H1 (cell line): ENCODE data around the gene PRDM4. TPM values are rescaled to one million over a fixed set of nuclear protein-coding genes. Genes with fewer than 3 reads are reported as not detected.

Experiments used
- CTCF ChIA-PET: fragments of 300-600 bp; sonication (Branson Sonifier 250); formaldehyde crosslinking; loops from one replicate; lab custom pipeline; 2021; ENCODE audit not compliant: partially characterized antibody; lab: Charles Lee
- POLR2A ChIA-PET: fragments of 300-600 bp; sonication (Branson Sonifier 250); formaldehyde crosslinking; loops from one replicate; lab custom pipeline; 2021; ENCODE audit warnings: inconsistent platforms; ENCODE audit not compliant: partially characterized antibody; lab: Charles Lee
- DNase-seq, 2 experiments: peaks; one replicate each; pipeline versions ENCODE4 v3.0.0 to v3.0.0-alpha.2; 2010 to 2022; ENCODE audit warnings: low spot score in 2 of 2, low read depth in 1 of 2, mixed read lengths in 1 of 2
- FAIRE-seq: peaks from 2 replicates; lab custom pipeline; 2011; peaks lifted over from hg19 to GRCh38; lab: Jason Lieb, UNC
- H2AFZ ChIP-seq: 2 replicates; pipeline ENCODE4 v1.8.1; 2012; ENCODE audit warnings: low read length, inconsistent platforms
- H2AK5ac ChIP-seq: 2 replicates; pipeline ENCODE4 v1.6.1; 2013; ENCODE audit warnings: low read depth, low read length
- H2BK120ac ChIP-seq: replicated peaks from 2 replicates; pipeline ENCODE3; 2013; ENCODE audit warnings: low read depth, low read length, inconsistent platforms
- H2BK12ac ChIP-seq: 2 replicates; pipeline ENCODE4 v1.6.1; 2013; ENCODE audit warnings: low read depth, low read length
- H2BK15ac ChIP-seq: 2 replicates; pipeline ENCODE4 v1.6.1; 2013; ENCODE audit warnings: low read length
- H2BK20ac ChIP-seq: 2 replicates; pipeline ENCODE4 v1.6.1; 2013; ENCODE audit warnings: low read length
- H2BK5ac ChIP-seq: 2 replicates; pipeline ENCODE4 v1.6.1; 2013; ENCODE audit warnings: low read depth, low read length
- H3K14ac ChIP-seq: 2 replicates; pipeline ENCODE4 v1.6.1; 2013; ENCODE audit warnings: inconsistent platforms; ENCODE audit not compliant: insufficient read length
- H3K18ac ChIP-seq: 2 replicates; pipeline ENCODE4 v1.6.1; 2013; ENCODE audit warnings: low read length; ENCODE audit errors: extremely low read depth
- H3K23ac ChIP-seq: 2 replicates; pipeline ENCODE4 v1.6.1; 2013; ENCODE audit warnings: inconsistent platforms; ENCODE audit not compliant: insufficient read length
- H3K23me2 ChIP-seq: 2 replicates; pipeline ENCODE4 v1.6.1; 2013; ENCODE audit warnings: low read depth, low read length
- H3K27ac ChIP-seq: 2 replicates; pipeline ENCODE4 v1.6.1; 2011; ENCODE audit warnings: low read depth, low read length, inconsistent platforms
- H3K27me3 ChIP-seq, 4 experiments: replicated peaks in 1 of 4; 1 replicate in 1 of 4; 2 replicates in 3 of 4; pipeline versions ENCODE4 v1.6.1 to v1.8.1; 2011 to 2013; ENCODE audit warnings: low read length in 3 of 4, mild to moderate bottlenecking in 3 of 4, inconsistent platforms in 2 of 4, mixed read lengths in 2 of 4, moderate library complexity in 1 of 4; ENCODE audit not compliant: control insufficient read depth in 3 of 4, insufficient read depth in 3 of 4; ENCODE audit errors: extremely low read depth in 1 of 4
- H3K36me3 ChIP-seq, 4 experiments: 2 replicates each; pipeline versions ENCODE4 v1.6.1 to v1.8.1; 2011 to 2013; ENCODE audit warnings: mild to moderate bottlenecking in 4 of 4, low read length in 3 of 4, moderate library complexity in 2 of 4, control low read depth in 1 of 4, inconsistent platforms in 1 of 4; ENCODE audit not compliant: insufficient read depth in 4 of 4, control insufficient read depth in 2 of 4
- H3K4ac ChIP-seq: replicated peaks from 2 replicates; pipeline ENCODE3; 2013; ENCODE audit warnings: low read length, low read depth, mixed read lengths, inconsistent platforms; ENCODE audit not compliant: insufficient read length
- H3K4me1 ChIP-seq, 4 experiments: replicated peaks in 1 of 4; 1 replicate in 1 of 4; 2 replicates in 3 of 4; pipeline versions ENCODE4 v1.6.1 to v1.8.1; 2011 to 2013; ENCODE audit warnings: low read length in 3 of 4, inconsistent platforms in 2 of 4, mixed read lengths in 1 of 4; ENCODE audit not compliant: insufficient read depth in 4 of 4, control insufficient read depth in 3 of 4
- H3K4me2 ChIP-seq, 2 experiments: 2 replicates each; pipeline versions ENCODE4 v1.6.1 to v1.8.1; 2011 to 2013; ENCODE audit warnings: low read depth in 2 of 2, low read length in 2 of 2, control low read depth in 1 of 2, inconsistent platforms in 1 of 2, mild to moderate bottlenecking in 1 of 2; ENCODE audit not compliant: insufficient read depth in 1 of 2
- H3K4me3 ChIP-seq, 4 experiments: fragments of 200-600, 300-600 bp in 1 of 4; sonication (generic), shearing (Covaris generic), sonication (Bioruptor Twin) in 1 of 4; 2 replicates each; pipeline versions ENCODE4 v1.5.1 to v1.8.1; 2011 to 2016; ENCODE audit warnings: low read length in 4 of 4, low read depth in 3 of 4, control low read depth in 2 of 4, inconsistent platforms in 2 of 4, mild to moderate bottlenecking in 2 of 4, mixed read lengths in 1 of 4, moderate library complexity in 1 of 4; ENCODE audit not compliant: insufficient read depth in 2 of 4; ENCODE audit errors: extremely low read depth in 1 of 4
- H3K56ac ChIP-seq: replicated peaks from 2 replicates; pipeline ENCODE3; 2013; ENCODE audit warnings: low read depth, mild to moderate bottlenecking, mixed read lengths, low read length, inconsistent platforms; ENCODE audit not compliant: insufficient read length
- H3K79me1 ChIP-seq: 2 replicates; pipeline ENCODE4 v1.6.1; 2013; ENCODE audit warnings: low read depth, low read length, control low read depth
- H3K79me2 ChIP-seq, 2 experiments: 2 replicates each; pipeline versions ENCODE4 v1.6.1 to v1.8.1; 2012 to 2013; ENCODE audit warnings: low read length in 2 of 2, mild to moderate bottlenecking in 2 of 2, inconsistent platforms in 1 of 2; ENCODE audit not compliant: insufficient read depth in 2 of 2, control insufficient read depth in 1 of 2
- H3K9ac ChIP-seq, 4 experiments: replicated peaks in 1 of 4; 1 replicate in 1 of 4; 2 replicates in 3 of 4; pipeline versions ENCODE4 v1.6.1 to v1.8.1; 2011 to 2013; ENCODE audit warnings: low read depth in 3 of 4, low read length in 3 of 4, control low read depth in 2 of 4, mild to moderate bottlenecking in 2 of 4, moderate library complexity in 2 of 4, inconsistent platforms in 1 of 4; ENCODE audit errors: extremely low read depth in 1 of 4
- H3K9me3 ChIP-seq, 2 experiments: 2 replicates each; pipeline versions ENCODE4 v1.6.1 to v1.8.1; 2012 to 2013; ENCODE audit warnings: mild to moderate bottlenecking in 2 of 2, moderate library complexity in 2 of 2, control low read depth in 1 of 2, inconsistent platforms in 1 of 2, low read depth in 1 of 2, low read length in 1 of 2, mixed read lengths in 1 of 2; ENCODE audit not compliant: insufficient read depth in 2 of 2
- H4K20me1 ChIP-seq, 2 experiments: replicated peaks in 1 of 2; 2 replicates each; pipeline versions ENCODE3 to v1.8.1; 2011 to 2013; ENCODE audit warnings: inconsistent platforms in 2 of 2, low read length in 2 of 2, mild to moderate bottlenecking in 1 of 2; ENCODE audit not compliant: insufficient read depth in 2 of 2, control insufficient read depth in 1 of 2
- H4K5ac ChIP-seq: 2 replicates; pipeline ENCODE4 v1.6.1; 2013; ENCODE audit warnings: low read length, low read depth, mixed read lengths, inconsistent platforms; ENCODE audit not compliant: insufficient read length
- H4K8ac ChIP-seq: 2 replicates; pipeline ENCODE4 v1.8.0; 2013; ENCODE audit warnings: mild to moderate bottlenecking, moderate library complexity, low read length, inconsistent platforms; ENCODE audit not compliant: insufficient read depth; ENCODE audit errors: extremely low read depth
- H4K91ac ChIP-seq: replicated peaks from 2 replicates; pipeline ENCODE3; 2013; ENCODE audit warnings: low read length, mixed read lengths, inconsistent platforms; ENCODE audit not compliant: insufficient read length
- ATF3 ChIP-seq: IDR thresholded peaks from 2 replicates; pipeline ENCODE4 v1.6.1; 2011; ENCODE audit warnings: low read depth, mild to moderate bottlenecking, low read length; ENCODE audit not compliant: insufficient read depth
- BCL11A ChIP-seq, 2 experiments: IDR thresholded peaks; one replicate each; pipeline ENCODE4 v1.6.1; 2011; ENCODE audit warnings: low read depth in 2 of 2, low read length in 2 of 2, mild to moderate bottlenecking in 2 of 2
- GABPA ChIP-seq: IDR thresholded peaks from 2 replicates; pipeline ENCODE4 v1.6.1; 2011; ENCODE audit warnings: mild to moderate bottlenecking, low read length, moderate library complexity, borderline replicate concordance; ENCODE audit not compliant: insufficient read depth
- HDAC6 ChIP-seq: IDR thresholded peaks from one replicate; pipeline ENCODE4 v1.7.1; 2012; ENCODE audit warnings: low read depth, mild to moderate bottlenecking, inconsistent platforms, low read length, moderate library complexity
- JUN ChIP-seq: IDR thresholded peaks from 2 replicates; pipeline ENCODE4 v1.6.1; 2011; ENCODE audit warnings: low read depth, mild to moderate bottlenecking, improper control_type of control experiment, low read length
- MAFK ChIP-seq: IDR thresholded peaks from 2 replicates; pipeline ENCODE4 v1.6.1; 2012; ENCODE audit warnings: low read depth, mild to moderate bottlenecking, improper control_type of control experiment, low read length
- POLR2AphosphoS5 ChIP-seq: IDR thresholded peaks from 2 replicates; pipeline ENCODE4 v1.6.1; 2011; ENCODE audit warnings: low read depth, low read length
- SP2 ChIP-seq: IDR thresholded peaks from 2 replicates; pipeline ENCODE4 v1.6.1; 2012; ENCODE audit warnings: mild to moderate bottlenecking, low read length, inconsistent platforms
- SP4 ChIP-seq: IDR thresholded peaks from 2 replicates; pipeline ENCODE4 v1.6.1; 2012; ENCODE audit warnings: low read length, inconsistent platforms
- USF2 ChIP-seq: IDR thresholded peaks from 2 replicates; pipeline ENCODE4 v1.6.1; 2011; ENCODE audit warnings: low read length, improper control_type of control experiment
- WGBS, 2 experiments: shearing (Covaris generic) in 1 of 2; methylation state at CpG; one replicate each; pipeline versions ENCODE4 v1.1.6 to v1.1.7; 2013 to 2015; ENCODE audit warnings: low lambda C conversion rate in 2 of 2, mixed read lengths in 2 of 2, inconsistent platforms in 1 of 2, low coverage in 1 of 2, missing lambda C conversion rate in 1 of 2; ENCODE audit not compliant: insufficient replicate concordance in 2 of 2, insufficient coverage in 1 of 2, insufficient read length in 1 of 2; ENCODE audit errors: extremely low coverage in 1 of 2, missing lambda C conversion rate in 1 of 2; 5-methylcytosine and 5-hydroxymethylcytosine counted together
- polyA plus RNA-seq, 7 experiments: library from polyadenylated mRNA; depleted of rRNA in 3 of 7; stranded (reverse) in 5 of 7; unstranded in 2 of 7; fragments of >200 nt in 5 of 7; fragments of 200-250 nt in 2 of 7; gene quantifications; 1 replicate in 5 of 7; 2 replicates in 1 of 7; 4 replicates in 1 of 7; pipeline versions ENCODE4 v1.2.1 to v1.2.3, GENCODE V29; 2011 to 2013; ENCODE audit warnings: missing spikeins in 2 of 7, mixed read lengths in 2 of 7
- total RNA-seq: library from RNA; stranded (reverse); fragmentation: NEBNext Ultra II Directional; extraction: Animal tissue kit (Norgen Biotek cat#: 25700); gene quantifications from 2 replicates; pipeline ENCODE4 v1.2.1, GENCODE V29; 2021

Gene PRDM4
- total and polyA plus RNA-seq, 2 of the 8 experiments (the other 6 are each of a cell fraction or from before 2014, with no cell fraction given), result 10.1 to 17.5 TPM

- Histone ChIP-seq H3K4ac (no peak overlapping the region), H3K18ac (no peak overlapping the region), H3K27ac (no peak overlapping the region), H2BK120ac (no peak overlapping the region), H2AK5ac (no peak overlapping the region), H3K9ac (no peak overlapping the region), H3K27me3 (no peaks in the 10 kb centered on the region)
- POLR2A ChIA-PET, result interaction anchor here (1.5 kb wide), 1 partner anchor 12 kb away, joined by 6 read pairs; the partner anchor contains the start of gene ASCL4
- no peak for TF ChIP-seq BCL11A (IDR thresholded peaks at IDR 0.05; ENCODE audit: low read depth in 2 of 2, low read length in 2 of 2)
- no peak for TF ChIP-seq SP4
- no peak for TF ChIP-seq GABPA
- no peak for TF ChIP-seq POLR2AphosphoS5
- TF ChIP-seq MAFK, result no peak
- no peak for TF ChIP-seq JUN
- TF ChIP-seq ATF3, result no peak
- no peak for TF ChIP-seq USF2
- no peak for TF ChIP-seq SP2
- no peak for TF ChIP-seq HDAC6
- TF ChIP-seq, all 59 proteins: peak for 0
- H2BK12ac ChIP-seq, result no peak overlapping the region
- H4K91ac ChIP-seq, result no peak overlapping the region
- H3K14ac ChIP-seq, result no peak overlapping the region
- peaks cover 12% of the 10 kb centered on the region for H3K23me2 ChIP-seq
- no peak overlapping the region for H2BK15ac ChIP-seq
- H3K79me1 ChIP-seq, result no peaks in the 10 kb centered on the region
- no peak overlapping the region for H3K56ac ChIP-seq
- FAIRE-seq (no peak), DNase-seq (no peak)
- H2BK5ac ChIP-seq, result no peak overlapping the region
- CTCF ChIA-PET, result interaction anchor here (0.7 to 2.9 kb wide), 7 partner anchors 12 to 149 kb away, joined by 3 to 22 read pairs (median 4); partner anchors contain the start of gene ASCL4
- H3K36me3 ChIP-seq, result no peaks in the 10 kb centered on the region
- peaks cover 0 to 8% (median under 1%) of the 10 kb centered on the region in 4 experiments; a peak in 3 of 7 replicates for H3K4me1 ChIP-seq
- H4K20me1 ChIP-seq, result no peaks in the 10 kb centered on the region
- no peak overlapping the region for H3K23ac ChIP-seq
- no peak overlapping the region for H4K5ac ChIP-seq
- H2AFZ ChIP-seq, result no peak overlapping the region
- H3K4me2 ChIP-seq, result no peak overlapping the region
- peaks cover 6 to 27% of the 10 kb centered on the region in 2 experiments; a peak in 3 of 4 replicates for H3K79me2 ChIP-seq
- H4K8ac ChIP-seq, result no peak overlapping the region
- WGBS, 2 experiments, result 81% methylated on average over 1 of the region's 1 CpG; no CpG with 5 or more reads in 1 of the 2 experiments
- no peak overlapping the region for H2BK20ac ChIP-seq
- H3K4me3 ChIP-seq, result no peak overlapping the region
- no peaks in the 10 kb centered on the region for H3K9me3 ChIP-seq
Observed at GRCh38 chr12:107762874-107763273, 1.9 kb upstream of the PRDM4 start.
